GM18870 (cell line): ENCODE results near the gene TBCD.

Experiments used
- ATAC-seq: cut with Tn5 transposase; IDR thresholded peaks from one replicate; pipeline ENCODE4 v1.9.1; 2021; ENCODE audit warnings: moderate library complexity; ENCODE audit not compliant: unreplicated experiment

The TBCD gene

GRCh38 chr17:82830249-82830661 lies 78.4 kb downstream of the TBCD start:
- ATAC-seq, result no peak

- ATAC-seq, result no peak
Measured at GRCh38 chr17:82831041-82831817, 79.4 kb downstream of the TBCD start.

GRCh38 chr17:82831818-82832200 lies 79.9 kb downstream of the TBCD start:
- ATAC-seq, result no peak

GRCh38 chr17:82832411-82832810 lies 80.5 kb downstream of the TBCD start:
- ATAC-seq, result no peak

GRCh38 chr17:82832881-82833475 lies 81.1 kb downstream of the TBCD start:
- no peak for ATAC-seq

GRCh38 chr17:82835122-82835521 lies 83.3 kb downstream of the TBCD start:
- ATAC-seq, result no peak

- no peak for ATAC-seq
Measured at GRCh38 chr17:82835766-82836512, 84.1 kb downstream of the TBCD start.

GRCh38 chr17:82836823-82837357 lies 85.0 kb downstream of the TBCD start:
- no peak for ATAC-seq

GRCh38 chr17:82837586-82838320 lies 85.9 kb downstream of the TBCD start:
- no peak for ATAC-seq

GRCh38 chr17:82838386-82839063 lies 86.7 kb downstream of the TBCD start:
- ATAC-seq, result no peak

GRCh38 chr17:82839617-82840292 lies 87.9 kb downstream of the TBCD start, which contains the start of gene ZNF750:
Gene ZNF750, minus strand, starts transcription at chr17:82840022. Its CDS starts 7,568 bp downstream, at chr17:82832454.
- ATAC-seq, result no peak

- no peak for ATAC-seq
Measured at GRCh38 chr17:82840431-82840831, 88.6 kb downstream of the TBCD start.

- no peak for ATAC-seq
Measured at GRCh38 chr17:82841921-82842596, 90.2 kb downstream of the TBCD start.

- ATAC-seq, result no peak
Measured at GRCh38 chr17:82843904-82844680, 92.2 kb downstream of the TBCD start.

GRCh38 chr17:82844796-82845162 lies 92.9 kb downstream of the TBCD start:
- no peak for ATAC-seq

GRCh38 chr17:82845163-82845807 lies 93.4 kb downstream of the TBCD start:
- ATAC-seq, result no peak

- no peak for ATAC-seq
Measured at GRCh38 chr17:82846061-82846691, 94.3 kb downstream of the TBCD start.
